ENCODE results near the gene L3HYPDH.

Gene L3HYPDH

DNA sequence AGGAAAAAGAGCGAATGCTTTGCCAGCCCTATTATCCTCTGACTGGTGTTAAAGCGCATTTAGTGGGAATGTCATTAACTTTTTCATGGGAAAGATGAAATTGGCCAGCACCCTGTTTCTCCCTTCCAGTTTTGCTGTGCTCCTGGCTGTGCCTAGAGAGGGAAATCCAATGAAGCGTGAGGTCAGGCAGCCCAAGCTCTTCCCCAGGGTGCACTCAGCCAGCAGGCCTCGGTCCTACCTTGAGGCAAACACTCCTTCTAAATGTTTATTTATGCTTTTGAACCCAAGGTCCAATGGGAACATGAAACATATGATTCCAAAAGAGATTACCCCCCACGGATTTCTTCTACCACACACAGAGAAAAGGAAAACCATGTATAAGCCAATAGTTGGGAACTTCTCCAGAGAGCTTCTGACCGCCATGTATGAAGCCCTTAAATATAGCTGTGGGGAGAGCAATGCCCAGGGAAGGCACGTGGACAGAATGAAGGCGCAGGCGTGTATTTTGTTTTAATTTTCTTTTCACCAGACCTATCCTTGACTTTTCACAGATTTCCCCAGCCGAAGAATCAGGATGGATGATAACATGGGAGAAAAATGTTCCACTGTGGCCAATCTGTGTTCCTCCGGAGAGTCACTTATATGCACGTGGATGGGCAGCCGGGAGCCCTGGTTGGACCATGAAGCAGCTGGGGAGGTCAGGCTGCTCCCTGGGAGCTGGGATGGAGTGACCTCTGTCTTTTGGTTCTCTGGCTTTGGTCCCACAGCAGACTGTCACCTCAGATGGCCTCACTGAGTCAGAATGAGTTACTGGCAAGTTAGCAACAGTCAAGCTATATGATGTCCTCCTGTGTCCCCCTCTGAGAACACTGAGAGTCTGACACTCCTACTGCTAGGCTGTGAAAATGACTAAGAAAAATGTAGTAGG, 56.3 kb downstream of the L3HYPDH start:
- DNase-seq, result peak in 2 of 58 donors; percentile 9 to 34

DNA sequence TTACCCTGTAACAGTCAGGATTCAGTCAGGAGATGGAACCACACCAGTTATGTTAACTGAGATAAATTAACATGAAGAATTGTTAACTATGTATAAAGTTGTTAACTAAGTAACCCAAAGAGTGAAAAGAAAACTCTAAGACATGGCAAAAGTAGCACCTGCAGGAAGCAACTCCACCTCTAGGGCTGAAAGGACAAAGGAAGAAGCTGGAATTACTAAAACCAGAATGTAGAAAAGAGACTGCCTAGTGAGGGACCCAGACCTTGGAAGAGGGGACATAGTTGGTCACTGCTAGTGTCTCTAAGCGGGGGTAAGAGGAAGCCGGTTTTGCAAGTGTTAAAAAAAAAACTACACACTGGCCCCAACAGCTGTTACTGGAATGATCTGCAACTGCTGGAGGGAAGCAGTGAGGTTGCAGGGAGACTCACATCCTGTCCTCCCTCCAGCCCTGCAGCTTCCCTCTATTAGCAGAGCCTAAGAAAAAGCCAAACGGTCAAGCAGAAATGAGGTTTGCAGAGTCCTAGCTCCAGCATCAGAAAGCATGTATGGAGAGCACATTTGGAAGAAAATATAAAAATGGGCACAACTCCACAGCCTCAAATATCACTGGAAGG, 58.8 kb downstream of the L3HYPDH start:
- DNase-seq, result no peak

DNA sequence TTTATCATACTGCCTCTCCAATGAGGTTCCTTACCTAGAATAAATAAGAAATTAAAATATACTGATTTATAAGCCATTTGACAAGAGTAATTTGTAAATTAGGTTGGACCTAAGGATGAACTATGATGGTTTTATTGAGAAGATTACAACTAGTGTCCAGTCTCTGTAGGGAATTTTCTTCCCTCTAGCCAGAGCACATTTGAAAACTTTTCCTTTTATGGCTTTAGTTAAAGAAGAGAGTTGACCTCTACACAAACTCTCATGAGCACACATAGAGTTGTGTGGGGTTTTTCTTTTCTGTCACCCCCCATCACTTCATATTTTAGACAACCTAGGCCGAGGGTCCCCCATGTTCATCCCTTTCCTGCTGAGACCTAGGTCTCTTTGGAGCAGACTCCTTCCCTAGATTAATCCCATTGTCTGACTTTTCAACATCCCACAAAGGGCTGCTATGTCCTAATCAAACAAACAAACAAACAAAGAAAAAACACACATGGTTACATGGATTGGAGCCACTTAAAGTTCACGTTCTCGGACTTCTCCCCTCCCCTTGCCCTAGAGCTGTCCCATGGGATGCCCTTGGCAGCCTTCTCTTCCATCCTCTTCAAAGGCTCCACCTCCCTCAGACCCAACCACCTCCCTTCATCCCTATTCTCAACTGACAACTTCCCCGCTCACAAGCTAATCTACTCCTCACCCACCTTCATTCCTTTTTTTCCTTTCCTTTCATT, 59.7 kb downstream of the L3HYPDH start:
- DNase-seq, result no peak

Measured in anterior cingulate cortex (tissue), 58 donors.